IPS-20b (cell line): ENCODE results near the gene CHST9.

Source experiments
- H3K27ac ChIP-seq: one replicate; pipeline ENCODE4 v1.5.1; 2013; ENCODE audit warnings: low read length
- H3K27me3 ChIP-seq: 2 replicates; pipeline ENCODE4 v1.6.1; 2013; ENCODE audit warnings: mild to moderate bottlenecking, low read length, inconsistent platforms; ENCODE audit not compliant: insufficient read depth
- H3K36me3 ChIP-seq: 2 replicates; pipeline ENCODE4 v1.6.1; 2013; ENCODE audit warnings: low read depth, mild to moderate bottlenecking, inconsistent platforms, low read length, moderate library complexity; ENCODE audit not compliant: insufficient read depth
- H3K4me1 ChIP-seq: 2 replicates; pipeline ENCODE4 v1.6.1; 2013; ENCODE audit warnings: mild to moderate bottlenecking, control low read depth, inconsistent platforms, low read length, moderate library complexity; ENCODE audit not compliant: insufficient read depth
- H3K4me3 ChIP-seq: 2 replicates; pipeline ENCODE4 v1.5.1; 2013; ENCODE audit warnings: mild to moderate bottlenecking, low read length, inconsistent platforms
- H3K9ac ChIP-seq: 2 replicates; pipeline ENCODE4 v1.6.1; 2013; ENCODE audit warnings: low read depth, mild to moderate bottlenecking, inconsistent platforms, low read length, moderate library complexity
- H3K9me3 ChIP-seq: 2 replicates; pipeline ENCODE4 v1.6.1; 2013; ENCODE audit warnings: mild to moderate bottlenecking, low read depth, low read length, inconsistent platforms; ENCODE audit not compliant: insufficient read depth

CHST9 gene

GRCh38 chr18:27081701-27082100 is 103.4 kb downstream of the CHST9 start:
- Histone ChIP-seq H3K36me3 (no peaks in the 10 kb centered on the region), H3K4me1 (no peaks in the 10 kb centered on the region), H3K27me3 (no peaks in the 10 kb centered on the region), H3K9me3 (no peaks in the 10 kb centered on the region), H3K27ac (no peak overlapping the region), H3K4me3 (no peak overlapping the region), H3K9ac (no peak overlapping the region)

- no peak overlapping the region for H3K27ac ChIP-seq
- H3K27me3 ChIP-seq, result no peaks in the 10 kb centered on the region
- no peaks in the 10 kb centered on the region for H3K9me3 ChIP-seq
- no peak overlapping the region for H3K9ac ChIP-seq
- H3K4me3 ChIP-seq, result no peak overlapping the region
- H3K4me1 ChIP-seq, result no peaks in the 10 kb centered on the region
- H3K36me3 ChIP-seq, result no peaks in the 10 kb centered on the region
Observed at GRCh38 chr18:27075828-27076227, 109.3 kb downstream of the CHST9 start.

- no peak overlapping the region for H3K27ac ChIP-seq
- H3K9ac ChIP-seq, result no peak overlapping the region
- no peaks in the 10 kb centered on the region for H3K4me1 ChIP-seq
- H3K36me3 ChIP-seq, result no peaks in the 10 kb centered on the region
- H3K4me3 ChIP-seq, result no peak overlapping the region
- H3K27me3 ChIP-seq, result no peaks in the 10 kb centered on the region
- no peaks in the 10 kb centered on the region for H3K9me3 ChIP-seq
Observed at GRCh38 chr18:27073404-27073830, 111.7 kb downstream of the CHST9 start.

- Histone ChIP-seq H3K27ac (no peak overlapping the region), H3K9ac (no peak overlapping the region), H3K27me3 (no peaks in the 10 kb centered on the region), H3K36me3 (no peaks in the 10 kb centered on the region), H3K9me3 (no peaks in the 10 kb centered on the region), H3K4me3 (no peak overlapping the region), H3K4me1 (no peaks in the 10 kb centered on the region)
Observed at GRCh38 chr18:27064673-27065072, 120.4 kb downstream of the CHST9 start.

GRCh38 chr18:27062802-27063201 is 122.3 kb downstream of the CHST9 start:
- no peaks in the 10 kb centered on the region for H3K9me3 ChIP-seq
- no peak overlapping the region for H3K4me3 ChIP-seq
- H3K27me3 ChIP-seq, result no peaks in the 10 kb centered on the region
- peaks cover 2% of the 10 kb centered on the region; the same call in 1 of the 2 replicates for H3K4me1 ChIP-seq
- no peak overlapping the region for H3K27ac ChIP-seq
- no peak overlapping the region for H3K9ac ChIP-seq
- H3K36me3 ChIP-seq, result no peaks in the 10 kb centered on the region

- no peak overlapping the region for H3K4me3 ChIP-seq
- no peak overlapping the region for H3K27ac ChIP-seq
- H3K9ac ChIP-seq, result no peak overlapping the region
- H3K9me3 ChIP-seq, result no peaks in the 10 kb centered on the region
- peaks cover 13% of the 10 kb centered on the region; the same call in 1 of the 2 replicates for H3K4me1 ChIP-seq
- H3K36me3 ChIP-seq, result no peaks in the 10 kb centered on the region
- H3K27me3 ChIP-seq, result no peaks in the 10 kb centered on the region
Observed at GRCh38 chr18:27061488-27062095, 123.5 kb downstream of the CHST9 start.

GRCh38 chr18:27057519-27058234 is 127.4 kb downstream of the CHST9 start:
- no peak overlapping the region for H3K9ac ChIP-seq

GRCh38 chr18:27054926-27055325 is 130.2 kb downstream of the CHST9 start:
- H3K27ac ChIP-seq, result no peak overlapping the region
- H3K9ac ChIP-seq, result no peak overlapping the region
- H3K4me1 ChIP-seq, result peaks cover 14% of the 10 kb centered on the region; the same call in 1 of the 2 replicates
- no peak overlapping the region for H3K4me3 ChIP-seq
- no peaks in the 10 kb centered on the region for H3K27me3 ChIP-seq
- no peaks in the 10 kb centered on the region for H3K9me3 ChIP-seq
- H3K36me3 ChIP-seq, result no peaks in the 10 kb centered on the region

More at GRCh38 chr18:27057519-27058234, 127.4 kb downstream of the CHST9 start:
- H3K36me3 ChIP-seq, result no peaks in the 10 kb centered on the region
- no peaks in the 10 kb centered on the region for H3K27me3 ChIP-seq
- peaks cover 14% of the 10 kb centered on the region; the same call in 1 of the 2 replicates for H3K4me1 ChIP-seq
- H3K4me3 ChIP-seq, result no peak overlapping the region
- no peaks in the 10 kb centered on the region for H3K9me3 ChIP-seq
- H3K27ac ChIP-seq, result no peak overlapping the region

- Histone ChIP-seq H3K9ac (no peak overlapping the region), H3K9me3 (no peaks in the 10 kb centered on the region), H3K36me3 (no peaks in the 10 kb centered on the region), H3K27me3 (no peaks in the 10 kb centered on the region), H3K4me1 (no peaks in the 10 kb centered on the region), H3K4me3 (no peak overlapping the region), H3K27ac (no peak overlapping the region)
Observed at GRCh38 chr18:27049969-27050368, 135.1 kb downstream of the CHST9 start.

- Histone ChIP-seq H3K4me3 (no peak overlapping the region), H3K9me3 (no peaks in the 10 kb centered on the region), H3K36me3 (no peaks in the 10 kb centered on the region), H3K27me3 (no peaks in the 10 kb centered on the region), H3K9ac (no peak overlapping the region), H3K27ac (no peak overlapping the region), H3K4me1 (no peaks in the 10 kb centered on the region)
Observed at GRCh38 chr18:27045342-27045741, 139.8 kb downstream of the CHST9 start.

GRCh38 chr18:27042177-27042576 is 142.9 kb downstream of the CHST9 start:
- no peaks in the 10 kb centered on the region for H3K36me3 ChIP-seq
- H3K9me3 ChIP-seq, result no peaks in the 10 kb centered on the region
- H3K27me3 ChIP-seq, result no peaks in the 10 kb centered on the region
- no peak overlapping the region for H3K9ac ChIP-seq
- no peak overlapping the region for H3K4me3 ChIP-seq
- no peak overlapping the region for H3K27ac ChIP-seq
- H3K4me1 ChIP-seq, result no peaks in the 10 kb centered on the region

GRCh38 chr18:27040796-27041195 is 144.3 kb downstream of the CHST9 start:
- no peaks in the 10 kb centered on the region for H3K36me3 ChIP-seq
- H3K27ac ChIP-seq, result no peak overlapping the region
- H3K4me1 ChIP-seq, result no peaks in the 10 kb centered on the region
- H3K9ac ChIP-seq, result no peak overlapping the region
- H3K9me3 ChIP-seq, result no peaks in the 10 kb centered on the region
- no peaks in the 10 kb centered on the region for H3K27me3 ChIP-seq
- no peak overlapping the region for H3K4me3 ChIP-seq
